Mammary epithelial cell (primary cell): ENCODE results near the gene SPTLC1.

Experiments used
- CTCF ChIP-seq, 2 donors: IDR thresholded peaks in 1 of 2; conservative IDR thresholded peaks in 1 of 2; 2 replicates each; pipeline ENCODE4 v1.5.1; 2011 to 2012; ENCODE audit warnings: inconsistent platforms in 2 of 2, low read length in 2 of 2, mild to moderate bottlenecking in 2 of 2, control low read depth in 1 of 2, low read depth in 1 of 2; ENCODE audit not compliant: insufficient read depth in 1 of 2; ENCODE audit errors: extremely low read depth in 1 of 2
- EZH2 ChIP-seq: IDR thresholded peaks from 2 replicates; pipeline ENCODE4 v1.6.1; 2012; ENCODE audit warnings: low read length, inconsistent platforms, borderline replicate concordance

- TF ChIP-seq CTCF (conservative IDR thresholded peaks at IDR 0.05 in 1 of 2, IDR thresholded peaks at IDR 0.05 in 1 of 2; ENCODE audit: extremely low read depth in 1 of 2, insufficient read depth in 1 of 2, low read depth in 1 of 2, low read length in 2 of 2) = no peak
- TF ChIP-seq EZH2 = no peak
Measured at GRCh38 chr9:92155221-92155620, 40.0 kb upstream of the SPTLC1 start.
